ENCODE results near the gene SH2D1B. TPM values are rescaled to one million over a fixed set of nuclear protein-coding genes. Genes with fewer than 3 reads are reported as not detected.

Gene SH2D1B
- total RNA-seq, 2 donors from 2014 or later, result not detected

- H3K4me1 ChIP-seq (ENCODE audit: control insufficient read depth, insufficient read depth, low read length), result peaks cover 20% of the 10 kb centered on the region
- H3K9me3 Mint-ChIP-seq, result no peaks in the 10 kb centered on the region
- 75% methylated on average over 3 of the region's 3 CpGs; no CpG with 5 or more reads in 1 of the 2 experiments for WGBS, 2 experiments (ENCODE audit: insufficient coverage in 1 of 2, insufficient read length in 1 of 2)
- no peak overlapping the region for H3K9ac ChIP-seq (ENCODE audit: extremely low read depth, low read length, poor library complexity, severe bottlenecking)
- H3K27ac Mint-ChIP-seq, result peak overlapping the region; percentile 11
- H3K4me3 Mint-ChIP-seq, result no peak overlapping the region
- peaks cover 14% of the 10 kb centered on the region for H3K27me3 Mint-ChIP-seq (ENCODE audit: insufficient read depth)
- no peaks in the 10 kb centered on the region for H3K36me3 Mint-ChIP-seq (ENCODE audit: low read depth)
- H3K36me3 ChIP-seq (ENCODE audit: control insufficient read depth, insufficient read depth, low read length), result no peaks in the 10 kb centered on the region
- H3K9me3 ChIP-seq (ENCODE audit: control insufficient read depth, low read length), result peaks cover 10% of the 10 kb centered on the region
- no peaks in the 10 kb centered on the region for H3K27me3 ChIP-seq (ENCODE audit: control insufficient read depth, insufficient read depth, low read length, poor library complexity, severe bottlenecking)
- TF ChIP-seq CTCF (conservative IDR thresholded peaks at IDR 0.05), result no peak
- no peak overlapping the region for H3K27ac ChIP-seq (ENCODE audit: low read depth, low read length)
- peak overlapping the region; percentile 24 for H3K4me3 ChIP-seq (ENCODE audit: low read length)
- no peak for DNase-seq
- H3K4me1 Mint-ChIP-seq, result peaks cover 29% of the 10 kb centered on the region
These were observed 13.9 kb downstream of the SH2D1B start for GRCh38 chr1:162397943-162398560.

GRCh38 chr1:162397039-162397448 is 14.9 kb downstream of the SH2D1B start:
- no peak overlapping the region for H3K4me3 Mint-ChIP-seq
- Histone ChIP-seq H3K4me3 (ENCODE audit: low read length) (no peak overlapping the region), H3K27me3 (ENCODE audit: control insufficient read depth, insufficient read depth, low read length, poor library complexity, severe bottlenecking) (no peaks in the 10 kb centered on the region), H3K9ac (ENCODE audit: extremely low read depth, low read length, poor library complexity, severe bottlenecking) (no peak overlapping the region), H3K4me1 (ENCODE audit: control insufficient read depth, insufficient read depth, low read length) (peaks cover 20% of the 10 kb centered on the region), H3K36me3 (ENCODE audit: control insufficient read depth, insufficient read depth, low read length) (no peaks in the 10 kb centered on the region), H3K9me3 (ENCODE audit: control insufficient read depth, low read length) (peaks cover 10% of the 10 kb centered on the region), H3K27ac (ENCODE audit: low read depth, low read length) (no peak overlapping the region)
- no peak for DNase-seq
- TF ChIP-seq CTCF (conservative IDR thresholded peaks at IDR 0.05), result peak; percentile 33
- H3K4me1 Mint-ChIP-seq, result peaks cover 30% of the 10 kb centered on the region
- 92 to 100% methylated on average over 1 to 3 of the region's 3 CpGs for WGBS, 2 experiments (ENCODE audit: insufficient coverage in 1 of 2, insufficient read length in 1 of 2)
- H3K27ac Mint-ChIP-seq, result no peak overlapping the region
- H3K27me3 Mint-ChIP-seq (ENCODE audit: insufficient read depth), result peaks cover 14% of the 10 kb centered on the region
- no peaks in the 10 kb centered on the region for H3K9me3 Mint-ChIP-seq
- no peaks in the 10 kb centered on the region for H3K36me3 Mint-ChIP-seq (ENCODE audit: low read depth)

- H3K27ac ChIP-seq (ENCODE audit: low read depth, low read length), result no peak overlapping the region
- peaks cover 20% of the 10 kb centered on the region for H3K4me1 ChIP-seq (ENCODE audit: control insufficient read depth, insufficient read depth, low read length)
- no peak overlapping the region for H3K27ac Mint-ChIP-seq
- no peak for TF ChIP-seq CTCF (conservative IDR thresholded peaks at IDR 0.05)
- whole genome bisulfite sequencing, 2 experiments (ENCODE audit: insufficient coverage in 1 of 2, insufficient read length in 1 of 2), result 95 to 100% methylated on average over 1 to 3 of the region's 3 CpGs
- peaks cover 35% of the 10 kb centered on the region for H3K4me1 Mint-ChIP-seq
- peaks cover 10% of the 10 kb centered on the region for H3K9me3 ChIP-seq (ENCODE audit: control insufficient read depth, low read length)
- H3K4me3 Mint-ChIP-seq, result no peak overlapping the region
- H3K9ac ChIP-seq (ENCODE audit: extremely low read depth, low read length, poor library complexity, severe bottlenecking), result no peak overlapping the region
- no peaks in the 10 kb centered on the region for H3K9me3 Mint-ChIP-seq
- no peak for DNase-seq
- H3K36me3 ChIP-seq (ENCODE audit: control insufficient read depth, insufficient read depth, low read length), result no peaks in the 10 kb centered on the region
- peaks cover 14% of the 10 kb centered on the region for H3K27me3 Mint-ChIP-seq (ENCODE audit: insufficient read depth)
- H3K36me3 Mint-ChIP-seq (ENCODE audit: low read depth), result no peaks in the 10 kb centered on the region
- no peak overlapping the region for H3K4me3 ChIP-seq (ENCODE audit: low read length)
- H3K27me3 ChIP-seq (ENCODE audit: control insufficient read depth, insufficient read depth, low read length, poor library complexity, severe bottlenecking), result no peaks in the 10 kb centered on the region
These were observed 15.6 kb downstream of the SH2D1B start for GRCh38 chr1:162396201-162396906.
